GM19238 (cell line): Measurements from ENCODE around the gene C10orf90.

Experiments
- DNase-seq: peaks from one replicate; pipeline ENCODE4 v3.0.0; 2011; ENCODE audit warnings: low spot score; ENCODE audit not compliant: insufficient read length

Gene C10orf90

DNA sequence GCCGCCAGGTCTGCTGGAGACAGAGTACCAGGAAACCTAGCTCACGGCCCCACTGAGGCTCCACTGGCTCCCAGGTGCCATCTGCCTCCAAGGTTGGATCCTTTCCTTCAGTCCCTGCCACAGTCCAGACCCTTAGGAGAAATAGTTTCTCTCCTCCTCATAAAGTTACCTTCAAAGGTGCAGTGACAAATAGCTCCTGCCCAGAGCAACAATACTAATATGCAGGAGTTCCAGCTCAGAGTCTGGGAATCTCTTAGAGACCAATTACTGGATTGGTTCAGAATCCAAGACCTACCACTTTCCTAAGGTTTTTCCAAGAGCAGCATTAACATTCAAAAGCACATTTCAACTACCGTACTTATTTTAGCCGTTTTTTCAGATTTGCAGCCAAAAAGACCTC, 241.2 kb downstream of the C10orf90 start:
- DNase-seq: no peak

DNA sequence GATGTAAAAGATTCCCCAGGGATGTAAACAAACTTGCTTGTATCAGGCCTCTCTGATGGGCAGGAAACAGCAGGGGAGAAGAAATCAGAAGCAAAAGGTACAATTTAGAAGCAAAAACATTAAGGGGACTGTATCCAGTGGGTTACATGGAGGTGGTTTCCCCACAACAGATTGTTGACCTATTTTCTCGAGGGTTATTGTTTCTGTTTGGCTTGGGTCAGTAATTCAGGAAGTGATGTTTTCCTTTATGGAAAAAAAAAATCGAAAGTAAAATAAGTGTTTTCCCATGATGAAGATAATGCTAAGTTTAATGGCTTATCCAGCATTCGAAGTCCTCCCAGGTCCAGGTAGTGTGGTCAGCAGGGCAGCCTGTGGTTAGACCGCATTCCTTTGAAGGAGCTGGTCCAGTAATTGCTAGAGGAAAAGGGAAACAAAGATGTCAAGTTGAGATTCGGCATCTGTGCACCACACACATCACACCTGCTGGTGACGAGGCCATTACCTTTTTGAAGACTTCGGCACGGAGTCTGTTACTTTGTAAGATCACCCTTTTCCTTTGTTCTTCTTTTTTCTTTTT, 244.9 kb downstream of the C10orf90 start:
- no peak for DNase-seq

DNA sequence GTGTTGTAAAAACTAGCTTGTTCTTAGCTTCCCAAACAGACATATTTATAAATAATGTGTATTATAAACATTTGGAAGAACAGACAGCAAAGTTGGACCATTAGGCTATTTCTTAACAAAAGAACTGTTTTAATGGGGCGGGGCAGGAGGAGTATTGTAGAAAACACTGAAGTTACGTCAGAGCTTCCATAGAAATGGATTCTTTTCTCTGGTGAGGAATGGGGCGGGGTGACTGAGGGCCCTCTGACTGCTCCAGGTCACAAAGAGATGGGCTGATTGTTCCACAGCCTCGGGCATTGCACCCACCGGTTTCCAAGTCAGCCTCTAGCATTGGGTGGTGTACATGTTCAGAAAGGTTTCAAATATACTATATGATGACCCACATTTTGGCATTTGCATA, 245.5 kb downstream of the C10orf90 start:
- DNase-seq: no peak

DNA sequence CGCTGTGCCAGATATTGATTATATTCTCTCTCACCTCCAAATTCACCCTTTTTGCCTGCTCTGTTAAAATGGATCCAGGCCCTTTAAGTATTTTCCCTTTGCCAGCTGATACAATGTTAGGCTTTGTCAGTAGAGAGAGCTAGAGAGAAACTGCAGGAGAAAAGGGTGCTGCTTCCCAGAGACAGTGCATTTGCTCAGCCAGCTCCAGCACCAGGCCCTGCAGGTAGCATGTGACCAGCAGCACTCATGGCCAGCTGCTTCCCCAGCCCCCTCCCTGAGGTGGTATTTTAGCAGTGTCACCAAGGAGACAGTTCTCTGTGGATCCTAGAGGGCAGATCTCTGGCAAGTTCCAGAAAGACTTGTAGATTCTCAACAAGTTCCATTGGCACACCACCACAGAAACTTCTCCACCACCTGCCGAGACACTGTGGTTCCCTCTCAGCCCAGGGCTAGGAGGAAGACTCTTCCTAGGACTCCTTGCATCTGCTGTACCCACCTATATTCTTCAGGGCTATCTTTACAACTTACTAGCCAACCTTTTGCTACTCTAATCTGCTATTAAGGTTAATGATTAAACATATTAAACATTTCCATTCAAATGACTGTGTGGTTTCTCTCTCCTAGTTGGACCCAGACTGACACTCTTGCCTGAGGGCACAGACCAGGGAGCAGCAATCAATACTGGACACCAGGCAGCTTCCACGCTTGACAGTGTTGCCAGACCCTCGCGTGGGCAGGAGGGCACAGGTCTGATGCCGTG, 246.6 kb downstream of the C10orf90 start:
- no peak for DNase-seq

DNA sequence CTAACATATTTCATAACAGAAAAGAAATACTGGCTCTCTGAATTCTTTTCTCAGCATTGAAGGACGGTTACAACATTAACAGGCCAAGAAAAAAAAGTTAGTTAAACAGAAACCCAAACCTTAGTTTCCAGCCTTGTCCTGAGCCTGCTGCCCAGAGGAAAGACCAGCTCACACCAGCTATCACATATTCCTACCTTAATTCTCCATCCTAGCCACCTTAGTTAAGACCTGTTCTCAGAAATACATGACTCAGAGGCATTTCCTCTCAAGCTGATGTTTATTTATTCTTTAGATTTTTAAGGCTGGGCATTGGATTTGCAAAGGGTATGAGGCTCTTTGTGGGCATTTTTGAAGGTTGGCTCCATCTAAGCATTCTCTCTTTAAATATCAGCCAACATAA, 247.9 kb downstream of the C10orf90 start:
- no peak for DNase-seq

DNA sequence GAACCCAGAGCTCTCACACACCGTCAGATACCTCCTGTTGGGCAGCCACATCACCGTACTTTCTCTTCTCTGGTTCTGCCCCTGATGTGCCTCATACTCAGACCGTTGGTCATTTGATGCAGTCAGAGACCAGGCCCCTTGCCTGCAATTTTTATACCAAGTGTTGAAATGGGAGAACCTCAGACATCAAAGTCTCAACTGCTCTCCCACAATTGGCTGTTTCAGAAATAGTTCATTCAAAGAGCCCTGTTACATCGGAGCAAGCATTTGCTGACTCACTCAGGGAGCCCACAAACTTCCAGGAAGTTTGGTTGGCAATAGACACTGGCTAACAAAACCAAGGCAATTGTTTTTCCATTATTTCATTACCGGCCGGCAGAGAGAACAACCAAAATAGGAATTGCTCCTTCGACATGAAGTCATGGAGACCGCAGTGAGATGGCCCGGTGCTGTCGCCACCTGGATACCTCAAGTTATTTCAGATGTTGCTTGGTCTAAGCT, 248.7 kb downstream of the C10orf90 start:
- no peak for DNase-seq

DNA sequence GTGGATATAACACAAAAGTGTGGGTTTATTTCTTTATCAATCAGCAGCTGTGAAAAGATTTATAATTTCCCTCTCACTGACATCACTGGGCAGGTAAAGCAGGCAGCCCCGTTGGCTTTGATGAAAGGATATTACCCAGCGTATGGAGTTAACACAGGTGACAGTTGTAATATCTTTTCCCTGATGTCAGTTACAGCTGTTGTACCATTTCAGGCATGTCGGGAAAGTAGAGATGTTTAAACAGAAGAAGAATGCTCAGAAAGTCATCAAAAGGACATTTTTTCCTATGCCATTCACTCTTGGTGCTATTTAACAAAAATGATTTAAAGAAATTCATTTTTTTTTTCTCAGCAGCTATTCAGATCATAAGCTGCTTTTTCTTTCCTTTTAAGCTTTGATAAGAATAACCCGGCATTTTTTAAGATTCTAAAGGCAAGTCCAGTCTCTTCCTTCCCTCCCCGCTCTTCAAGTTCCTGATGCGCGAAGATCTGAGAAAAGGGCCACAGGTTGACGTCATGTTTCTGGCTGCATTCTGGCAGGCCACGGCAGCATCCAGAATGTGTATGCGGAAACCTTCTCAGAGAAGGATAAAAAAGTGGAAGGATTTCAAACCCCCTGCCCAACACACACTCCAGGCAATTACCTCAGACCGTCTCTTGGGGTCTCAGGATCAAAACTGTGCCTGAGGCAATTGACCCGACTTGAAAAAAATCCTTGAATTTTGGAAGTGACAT, 249.8 kb downstream of the C10orf90 start:
- no peak for DNase-seq

DNA sequence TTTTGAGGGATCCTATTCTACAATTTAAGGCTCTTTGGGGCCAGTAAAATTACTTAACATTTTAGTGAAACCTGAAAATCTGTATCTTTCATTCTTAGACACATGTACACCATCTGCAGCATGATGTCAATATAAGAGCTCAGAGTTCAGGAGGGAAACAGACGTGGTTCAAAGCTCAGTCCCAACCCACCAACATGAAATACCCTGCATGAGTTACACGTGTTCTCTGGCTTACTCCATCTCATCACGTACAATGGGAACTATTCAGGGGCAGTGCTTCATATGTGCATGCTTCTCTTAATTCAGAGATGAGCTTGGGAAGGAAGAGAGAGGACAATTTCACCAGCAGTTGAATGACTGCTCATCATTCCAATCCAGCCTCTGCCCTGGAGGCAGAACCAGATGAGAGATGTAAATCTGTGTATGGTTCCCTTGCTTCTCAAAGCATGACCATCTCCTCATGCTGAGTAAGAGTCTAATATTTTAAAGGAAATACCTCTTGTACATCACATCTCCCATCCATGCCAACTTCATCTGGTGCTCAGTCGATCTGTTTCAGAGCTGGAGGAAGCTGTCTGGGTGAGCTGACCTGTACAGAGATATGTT, 253.2 kb downstream of the C10orf90 start:
- no peak for DNase-seq

DNA sequence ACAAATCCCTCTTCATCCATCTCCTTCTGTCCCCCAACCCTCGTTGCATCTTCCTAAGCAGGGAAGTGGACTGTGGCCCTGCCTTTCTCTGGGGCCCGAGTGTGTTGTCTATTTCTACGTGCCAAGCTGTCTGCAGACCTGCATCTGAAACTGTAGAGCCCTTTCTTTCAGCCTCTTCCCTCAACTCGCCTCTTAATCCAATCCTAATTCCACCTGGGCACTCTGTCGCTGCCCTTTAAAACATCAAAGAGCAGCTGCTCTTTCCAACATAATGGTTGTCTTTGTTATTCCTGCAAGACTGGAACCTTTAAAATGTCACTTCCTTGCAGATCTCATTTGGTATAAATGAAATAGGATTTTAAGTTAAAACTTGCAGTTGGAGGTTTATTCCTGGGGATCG, 260.7 kb downstream of the C10orf90 start:
- no peak for DNase-seq

DNA sequence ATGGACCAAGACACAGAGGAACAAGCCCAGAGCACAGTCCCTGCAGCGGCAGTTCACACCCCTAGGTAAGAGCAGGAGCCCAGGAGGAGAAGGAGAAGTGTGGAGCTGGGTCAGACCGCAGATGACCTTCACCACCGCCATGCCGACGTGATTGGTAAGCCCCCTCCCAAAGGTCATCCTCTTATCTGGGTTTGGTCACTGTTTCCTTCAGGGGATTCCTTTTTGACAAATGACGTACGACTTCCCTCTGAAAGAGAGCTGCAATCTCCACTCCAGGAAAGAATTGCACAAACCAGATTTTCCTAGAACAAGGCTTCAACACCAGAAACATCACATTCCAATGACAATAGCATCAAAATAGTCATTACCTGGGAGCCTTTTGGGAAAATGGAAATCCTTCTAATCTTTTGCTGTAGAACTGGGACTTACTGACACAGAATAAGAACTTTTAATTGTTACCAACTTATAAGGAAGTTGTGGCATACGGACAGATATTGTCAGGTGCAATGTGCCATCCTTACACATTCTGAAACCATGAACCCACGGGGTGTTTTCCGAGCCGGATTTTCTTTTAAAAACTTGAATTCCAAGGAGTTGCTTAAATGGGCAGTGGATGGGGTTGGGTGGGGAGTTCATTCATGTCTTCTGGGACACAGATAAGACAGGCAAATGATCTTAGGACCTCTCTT, 261.4 kb downstream of the C10orf90 start:
- DNase-seq: no peak

DNA sequence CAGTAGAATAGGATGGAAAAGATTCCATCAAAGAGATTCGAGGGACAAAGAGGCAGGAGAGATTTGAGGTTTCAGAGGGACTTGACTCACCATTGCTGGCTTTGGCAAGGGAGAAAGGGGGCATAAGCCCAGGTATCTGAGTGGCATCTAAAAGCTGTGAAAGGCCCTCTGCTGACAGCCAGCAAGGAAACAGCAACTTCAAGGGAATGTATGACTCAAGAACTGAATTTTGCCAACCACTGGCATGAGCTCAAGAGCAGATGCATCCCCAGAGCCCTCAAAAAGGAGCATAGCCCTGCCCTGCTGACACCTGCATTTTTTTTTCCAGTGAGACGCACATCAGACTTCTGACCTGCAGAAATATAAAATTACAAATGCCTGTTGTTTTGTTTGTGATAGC, 262.7 kb downstream of the C10orf90 start:
- DNase-seq: no peak

DNA sequence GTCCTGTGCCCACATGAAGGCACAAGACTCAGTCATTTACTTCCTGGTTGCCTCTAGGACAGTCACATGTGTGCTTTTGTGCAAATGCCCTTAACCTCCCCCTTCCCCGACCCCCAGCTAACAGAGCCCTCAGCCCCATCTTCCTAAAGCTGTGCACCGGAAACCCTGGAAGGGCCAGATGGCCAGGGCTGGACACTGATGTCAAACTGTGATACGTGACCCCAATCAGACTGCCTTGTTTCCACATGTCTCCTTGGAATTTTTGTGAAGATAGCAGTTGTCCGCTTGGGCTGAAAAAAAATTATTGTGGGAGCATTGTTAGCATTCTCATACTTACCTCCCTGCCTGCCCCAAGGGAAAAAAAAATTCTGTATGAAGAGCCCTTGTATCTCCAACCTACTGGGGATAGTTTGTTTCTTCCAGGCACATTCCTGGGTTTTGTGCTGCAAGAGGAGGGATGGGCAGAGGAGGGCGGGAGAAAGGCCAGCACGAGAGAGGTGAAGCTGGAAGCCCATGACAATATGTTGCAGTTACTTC, 265.2 kb downstream of the C10orf90 start:
- DNase-seq: no peak

DNA sequence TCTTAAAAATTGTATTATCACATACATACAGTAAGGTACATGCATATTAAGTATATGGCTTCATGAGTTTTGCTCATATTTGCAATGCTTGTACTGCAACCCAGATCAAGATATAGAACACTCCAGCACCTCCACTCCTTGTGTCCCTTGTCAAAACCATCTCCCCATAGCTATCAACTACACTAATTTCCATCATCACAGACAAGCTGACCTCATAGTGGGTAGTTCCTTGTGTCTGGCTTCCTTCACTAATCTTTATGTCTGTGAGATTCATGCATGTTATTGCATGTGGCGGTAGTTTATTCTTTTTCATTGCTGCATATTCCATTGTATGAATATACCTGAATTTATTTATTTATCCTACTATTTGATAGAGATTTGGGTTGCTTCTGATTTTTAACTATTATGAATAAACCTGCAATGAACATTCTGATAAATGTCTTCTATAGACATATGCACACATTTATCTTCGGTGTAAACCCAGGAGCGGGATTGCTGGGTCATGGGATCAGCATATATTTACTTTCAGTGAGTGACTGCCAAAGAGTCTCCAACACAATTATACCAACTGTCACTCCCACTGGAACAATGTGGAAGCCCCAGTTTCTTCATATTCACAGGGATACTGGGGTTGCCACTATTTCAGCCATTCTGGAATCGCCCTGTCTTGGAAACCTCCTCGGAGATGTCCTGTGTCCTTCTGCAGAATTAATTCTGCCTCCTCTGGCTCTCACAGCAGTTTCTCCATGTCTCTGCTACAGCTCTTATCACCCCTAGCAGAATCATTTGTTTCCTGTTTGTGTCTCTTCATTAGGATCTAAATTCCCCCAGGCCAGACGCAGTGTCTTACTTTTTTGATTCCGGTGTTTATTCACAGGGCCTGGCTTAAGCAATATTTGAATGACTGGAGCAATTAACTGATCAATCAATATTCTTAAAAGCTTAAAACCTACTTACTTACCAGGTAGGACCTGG, 267.5 kb downstream of the C10orf90 start:
- DNase-seq: no peak

DNA sequence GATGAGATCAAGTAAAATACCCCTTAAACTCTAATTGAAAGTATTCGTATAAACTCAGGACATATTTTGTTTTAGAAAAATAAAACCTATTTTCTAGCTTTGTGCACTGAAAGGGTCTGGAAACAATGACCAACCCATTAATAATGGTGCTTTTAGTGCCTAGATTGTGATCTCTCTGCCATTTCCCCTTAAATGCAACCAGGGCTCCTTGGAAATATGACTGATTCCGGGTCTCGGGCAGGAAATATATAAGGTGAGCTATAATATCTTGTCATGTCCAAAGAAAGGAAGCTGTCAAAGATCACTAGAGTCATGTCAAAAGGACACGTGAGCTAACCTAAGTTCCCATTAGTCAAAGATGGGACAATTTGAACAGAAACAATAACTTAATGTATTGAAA, 269.9 kb downstream of the C10orf90 start:
- DNase-seq: no peak

DNA sequence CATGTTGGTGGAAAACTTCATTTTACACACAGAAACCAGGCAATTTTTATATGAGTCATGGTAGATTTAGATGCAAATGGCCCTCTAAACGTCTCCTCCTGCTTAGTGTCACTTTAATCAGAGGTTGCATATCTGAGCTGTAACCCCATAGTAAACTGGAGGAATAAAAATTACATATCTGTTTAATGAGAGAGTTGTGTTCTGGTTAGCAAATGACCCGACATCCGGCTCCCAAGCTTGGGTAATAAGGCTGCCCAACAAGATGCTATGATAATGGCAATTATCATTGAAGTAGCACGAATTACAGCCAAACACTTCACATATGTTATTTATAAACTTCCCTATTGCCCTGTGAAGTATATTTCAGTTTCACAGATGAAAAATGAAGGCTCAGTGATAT, 271.6 kb downstream of the C10orf90 start:
- DNase-seq: no peak

DNA sequence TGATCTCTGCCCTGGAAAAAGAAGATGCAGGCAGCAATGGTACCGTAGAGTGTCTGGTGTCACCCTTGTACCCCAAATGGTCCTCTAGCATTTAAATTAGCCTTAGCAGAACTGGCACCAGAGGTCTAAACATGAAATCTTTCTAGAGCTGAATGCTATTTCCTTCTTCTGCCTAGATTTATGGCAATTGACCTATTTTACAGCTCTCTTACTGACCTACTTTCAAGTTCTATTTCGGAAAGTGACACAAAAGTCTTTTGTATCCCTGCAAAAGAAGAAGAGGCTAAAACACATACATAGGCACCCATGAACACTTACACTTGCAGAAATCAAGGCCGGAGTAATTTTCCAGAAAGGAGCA, 272.1 kb downstream of the C10orf90 start:
- no peak for DNase-seq

DNA sequence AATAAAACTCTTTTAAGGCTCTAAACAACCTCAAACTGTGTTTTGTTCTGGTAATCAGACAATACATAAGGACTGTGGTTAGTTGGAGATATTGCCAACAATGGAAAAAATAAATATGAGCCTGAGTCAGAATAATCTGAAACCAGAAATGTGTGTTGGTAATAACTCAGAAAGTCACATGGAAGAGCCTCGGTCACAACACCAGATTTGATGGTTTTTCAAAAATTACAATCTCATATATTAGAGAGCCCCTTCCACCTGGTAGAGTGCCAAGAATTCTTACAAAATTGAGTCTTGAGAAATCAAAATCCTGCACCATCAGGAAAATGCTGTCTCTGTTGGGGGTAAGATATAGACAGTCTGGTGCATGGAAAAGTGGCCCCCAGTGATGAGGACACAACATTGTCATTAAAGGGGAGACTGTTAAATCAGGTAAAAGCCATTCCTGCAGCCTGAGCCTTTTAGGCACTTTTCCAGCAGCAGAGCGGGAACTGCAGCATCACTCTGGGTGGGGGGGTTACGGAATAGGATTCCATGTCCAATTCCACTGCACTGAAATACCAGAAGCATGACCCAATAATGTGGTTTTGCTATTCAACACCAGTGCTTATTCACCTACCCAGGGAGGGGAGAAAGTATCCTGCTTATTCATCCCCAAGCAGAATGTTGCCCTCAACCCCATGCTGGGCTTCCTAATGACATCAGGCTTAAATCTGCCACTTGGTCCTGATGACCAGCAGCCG, 272.7 kb downstream of the C10orf90 start:
- no peak for DNase-seq

DNA sequence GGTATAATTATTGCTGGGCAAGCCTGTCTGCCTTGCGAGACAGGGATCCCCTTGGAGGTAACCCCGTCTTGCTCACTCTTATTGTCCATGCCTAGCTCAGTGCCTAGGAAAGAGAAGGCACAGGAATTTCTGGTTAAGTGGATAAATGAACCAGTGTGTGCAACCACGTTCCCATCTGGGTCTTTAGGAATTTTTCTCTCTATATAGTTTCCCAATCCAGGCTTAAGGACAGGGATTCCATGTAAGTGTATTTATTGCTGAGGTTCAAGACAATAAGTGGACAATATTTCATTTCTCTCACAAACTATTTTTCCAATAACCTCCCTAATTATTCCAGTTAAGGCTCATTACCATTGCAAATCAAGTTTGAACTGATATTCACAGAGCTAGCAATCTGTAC, 273.3 kb downstream of the C10orf90 start:
- no peak for DNase-seq

DNA sequence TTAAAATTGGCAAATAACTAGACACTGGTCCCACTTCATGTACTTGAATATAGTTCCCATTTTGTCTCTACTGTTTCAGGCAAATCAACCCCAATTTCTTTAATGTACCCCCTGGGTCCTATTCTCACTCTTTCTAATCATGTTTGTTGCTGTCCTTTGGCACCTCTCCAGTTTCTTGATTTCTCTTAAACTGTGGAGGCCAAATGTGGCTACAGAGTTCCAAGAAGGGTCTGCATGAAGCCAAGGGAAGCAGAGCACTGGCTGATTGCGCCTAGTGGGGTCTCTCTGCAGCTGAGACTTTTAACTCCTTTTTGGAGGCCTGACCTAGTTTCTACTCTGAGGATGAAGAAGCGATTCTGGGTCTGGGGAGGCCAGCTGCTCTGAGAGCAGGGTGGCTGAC, 275.5 kb downstream of the C10orf90 start:
- DNase-seq: no peak
